Fibroblast of lung (primary cell): ENCODE measurements around the gene WNT3. TPM values are rescaled to one million over a fixed set of nuclear protein-coding genes. Genes with fewer than 3 reads are reported as not detected.

Source experiments
- DNase-seq, 2 donors: peaks; one replicate each; pipeline versions ENCODE4 v3.0.0 to v3.0.0-alpha.2; 2010; ENCODE audit warnings: low read depth in 2 of 2
- H2AFZ ChIP-seq: 2 replicates; pipeline ENCODE4 v1.5.1; 2012; ENCODE audit warnings: low read length, control low read depth, inconsistent platforms
- H3K27ac ChIP-seq: 2 replicates; pipeline ENCODE4 v1.5.1; 2011; ENCODE audit warnings: low read length, control low read depth; ENCODE audit not compliant: insufficient read depth
- H3K27me3 ChIP-seq: 2 replicates; pipeline ENCODE4 v1.5.1; 2011; ENCODE audit warnings: mild to moderate bottlenecking, low read length; ENCODE audit not compliant: control insufficient read depth, insufficient read depth
- H3K36me3 ChIP-seq: 2 replicates; pipeline ENCODE4 v1.5.1; 2011; ENCODE audit warnings: low read length; ENCODE audit not compliant: control insufficient read depth, insufficient read depth
- H3K4me1 ChIP-seq: 2 replicates; pipeline ENCODE4 v1.5.1; 2011; ENCODE audit warnings: low read length; ENCODE audit not compliant: control insufficient read depth, insufficient read depth; ENCODE audit errors: extremely low read depth
- H3K4me2 ChIP-seq: 2 replicates; pipeline ENCODE4 v1.5.1; 2011; ENCODE audit warnings: low read length, control low read depth; ENCODE audit not compliant: insufficient read depth; ENCODE audit errors: extremely low read depth
- H3K4me3 ChIP-seq, 4 experiments: fragments of 200-600 bp in 1 of 4; sonication (generic) in 1 of 4; replicated peaks in 1 of 4; 2 replicates each; pipeline ENCODE4 v1.5.1; 2011 to 2016; ENCODE audit warnings: low read length in 4 of 4, low read depth in 3 of 4, mild to moderate bottlenecking in 3 of 4, control low read depth in 2 of 4, inconsistent platforms in 1 of 4, mixed read lengths in 1 of 4; ENCODE audit not compliant: insufficient read depth in 1 of 4; ENCODE audit errors: control extremely low read depth in 1 of 4
- H3K79me2 ChIP-seq: 2 replicates; pipeline ENCODE4 v1.5.1; 2012; ENCODE audit warnings: mild to moderate bottlenecking, low read length, inconsistent platforms; ENCODE audit not compliant: control insufficient read depth, insufficient read depth
- H3K9ac ChIP-seq: 2 replicates; pipeline ENCODE4 v1.5.1; 2011; ENCODE audit warnings: mild to moderate bottlenecking, low read length, control low read depth; ENCODE audit not compliant: insufficient read depth
- H3K9me3 ChIP-seq: 2 replicates; pipeline ENCODE4 v1.5.1; 2012; ENCODE audit warnings: low read depth, low read length; ENCODE audit not compliant: control insufficient read depth, insufficient read depth
- H4K20me1 ChIP-seq: 2 replicates; pipeline ENCODE4 v1.5.1; 2011; ENCODE audit warnings: low read length; ENCODE audit not compliant: control insufficient read depth, insufficient read depth; ENCODE audit errors: extremely low read depth
- EZH2 ChIP-seq: IDR thresholded peaks from 2 replicates; pipeline ENCODE4 v1.5.1; 2012; ENCODE audit warnings: low read length, control low read depth, mild to moderate bottlenecking; ENCODE audit errors: missing control alignments
- polyA plus RNA-seq, 2 donors: library from polyadenylated mRNA; depleted of rRNA in 1 of 2; stranded (reverse) in 1 of 2; unstranded in 1 of 2; fragments of >200 nt; gene quantifications; 2 replicates each; pipeline ENCODE4 v1.2.1, GENCODE V29; 2011 to 2012; ENCODE audit warnings: missing spikeins in 1 of 2
- total RNA-seq: library from RNA; depleted of rRNA; stranded (reverse); fragments of >200 nt; gene quantifications from 2 replicates; pipeline ENCODE4 v1.2.1, GENCODE V29; 2014
- TF ChIP-seq, protein P1 (sequence below), 2 donors: IDR thresholded peaks in 1 of 2; conservative IDR thresholded peaks in 1 of 2; 1 replicate in 1 of 2; 2 replicates in 1 of 2; pipeline ENCODE4 v1.5.1; 2011 to 2012; ENCODE audit warnings: low read length in 2 of 2, control low read depth in 1 of 2, inconsistent platforms in 1 of 2, low read depth in 1 of 2, mild to moderate bottlenecking in 1 of 2

The WNT3 gene
- total and polyA plus RNA-seq, 2 donors (not counting 1 experiment from before 2014, with no cell fraction given): 1.3 to 1.5 TPM

DNA sequence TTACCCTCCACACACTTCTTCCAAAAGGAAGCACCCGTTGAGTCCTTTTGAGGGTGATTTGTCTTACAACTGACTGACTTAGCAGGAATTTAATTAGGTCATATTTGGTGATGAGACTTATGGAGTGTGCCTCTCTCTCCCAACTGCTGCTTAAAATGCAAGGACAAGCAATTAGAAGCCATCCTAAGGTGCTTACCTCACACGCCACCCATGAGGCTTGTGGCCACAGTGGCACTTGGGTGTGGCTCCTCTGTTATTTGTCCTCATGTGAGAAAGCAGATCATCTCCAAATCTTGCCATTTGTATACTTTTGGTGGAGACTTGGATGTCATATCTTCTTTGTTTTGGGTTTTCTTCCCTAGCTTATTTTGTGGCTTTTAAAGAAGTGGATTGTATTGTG, 61.6 kb downstream of the WNT3 start:
- TF ChIP-seq, protein P1, sequence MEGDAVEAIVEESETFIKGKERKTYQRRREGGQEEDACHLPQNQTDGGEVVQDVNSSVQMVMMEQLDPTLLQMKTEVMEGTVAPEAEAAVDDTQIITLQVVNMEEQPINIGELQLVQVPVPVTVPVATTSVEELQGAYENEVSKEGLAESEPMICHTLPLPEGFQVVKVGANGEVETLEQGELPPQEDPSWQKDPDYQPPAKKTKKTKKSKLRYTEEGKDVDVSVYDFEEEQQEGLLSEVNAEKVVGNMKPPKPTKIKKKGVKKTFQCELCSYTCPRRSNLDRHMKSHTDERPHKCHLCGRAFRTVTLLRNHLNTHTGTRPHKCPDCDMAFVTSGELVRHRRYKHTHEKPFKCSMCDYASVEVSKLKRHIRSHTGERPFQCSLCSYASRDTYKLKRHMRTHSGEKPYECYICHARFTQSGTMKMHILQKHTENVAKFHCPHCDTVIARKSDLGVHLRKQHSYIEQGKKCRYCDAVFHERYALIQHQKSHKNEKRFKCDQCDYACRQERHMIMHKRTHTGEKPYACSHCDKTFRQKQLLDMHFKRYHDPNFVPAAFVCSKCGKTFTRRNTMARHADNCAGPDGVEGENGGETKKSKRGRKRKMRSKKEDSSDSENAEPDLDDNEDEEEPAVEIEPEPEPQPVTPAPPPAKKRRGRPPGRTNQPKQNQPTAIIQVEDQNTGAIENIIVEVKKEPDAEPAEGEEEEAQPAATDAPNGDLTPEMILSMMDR (conservative IDR thresholded peaks at IDR 0.05 in 1 of 2, IDR thresholded peaks at IDR 0.05 in 1 of 2; ENCODE audit: low read depth in 1 of 2, low read length in 2 of 2): no peak
- no peak for TF ChIP-seq EZH2
- Histone ChIP-seq H3K27ac (no peak overlapping the region), H3K9ac (no peak overlapping the region), H3K27me3 (no peaks in the 10 kb centered on the region), H3K4me3 (no peak overlapping the region), H3K9me3 (no peaks in the 10 kb centered on the region), H3K4me2 (no peak overlapping the region), H3K36me3 (no peaks in the 10 kb centered on the region), H2AFZ (no peak overlapping the region), H4K20me1 (no peaks in the 10 kb centered on the region), H3K4me1 (no peaks in the 10 kb centered on the region), H3K79me2 (no peaks in the 10 kb centered on the region)
- no peak for DNase-seq

DNA sequence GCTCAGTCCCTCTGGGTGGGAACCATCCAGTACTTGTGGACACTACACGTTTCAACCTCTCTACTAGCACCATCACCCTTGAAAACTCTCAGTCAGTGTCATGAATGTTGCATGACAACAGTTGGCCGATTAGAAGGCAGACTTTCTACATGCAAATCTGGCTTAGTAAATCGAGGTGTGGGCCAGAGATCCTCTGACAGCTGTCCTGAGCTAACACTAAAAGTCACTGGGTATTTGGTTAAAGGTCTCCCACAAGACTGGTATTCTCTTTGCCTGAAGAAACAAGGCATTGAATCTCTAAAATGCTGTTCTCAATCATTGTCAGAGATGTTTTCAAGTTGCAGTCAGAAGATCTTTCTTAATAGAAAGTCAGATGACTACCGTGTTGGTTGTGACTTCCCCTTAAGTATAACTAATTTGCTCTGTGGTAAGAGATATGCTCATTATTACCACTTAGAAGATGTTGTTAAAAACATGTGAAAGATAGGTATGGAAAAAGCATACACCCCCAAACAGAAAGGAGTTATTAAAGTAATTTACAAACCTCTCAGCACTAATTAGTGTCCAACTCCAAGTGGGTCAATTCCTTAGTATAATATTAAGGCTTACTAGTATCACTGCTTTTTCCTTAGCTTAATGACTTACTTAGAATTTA, 62.3 kb downstream of the WNT3 start:
- H3K4me3 ChIP-seq: no peak overlapping the region
- H3K9ac ChIP-seq: no peak overlapping the region

DNA sequence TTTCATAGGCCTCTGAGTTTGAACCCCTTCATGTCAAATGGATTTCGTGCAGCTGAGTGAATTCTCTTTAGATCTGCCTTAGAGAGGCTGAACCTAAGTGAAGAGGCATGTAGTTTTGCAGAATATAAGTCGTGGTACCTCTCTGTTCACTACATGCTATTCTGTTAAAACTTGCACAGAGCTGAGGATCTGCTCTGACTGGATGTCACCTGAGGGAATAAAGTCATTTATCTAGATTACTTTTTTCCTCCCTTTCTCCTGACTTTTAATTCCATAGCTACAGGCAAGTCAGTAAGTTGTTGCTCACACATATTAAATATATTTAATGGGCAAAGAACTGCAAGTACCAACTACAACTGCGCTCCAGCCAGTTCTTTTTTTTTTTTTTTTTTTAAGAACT, 64.7 kb downstream of the WNT3 start:
- DNase-seq: no peak
- H3K4me1 ChIP-seq: no peaks in the 10 kb centered on the region
- no peak for TF ChIP-seq EZH2
- TF ChIP-seq, protein P1 (conservative IDR thresholded peaks at IDR 0.05 in 1 of 2, IDR thresholded peaks at IDR 0.05 in 1 of 2; ENCODE audit: low read depth in 1 of 2, low read length in 2 of 2): no peak
- H3K27ac ChIP-seq: no peak overlapping the region
- H3K27me3 ChIP-seq: no peaks in the 10 kb centered on the region
- no peak overlapping the region for H2AFZ ChIP-seq
- H3K9ac ChIP-seq: no peak overlapping the region
- no peaks in the 10 kb centered on the region for H3K36me3 ChIP-seq
- no peak overlapping the region for H3K4me2 ChIP-seq
- H3K79me2 ChIP-seq: no peaks in the 10 kb centered on the region
- H4K20me1 ChIP-seq: no peaks in the 10 kb centered on the region
- H3K4me3 ChIP-seq: no peak overlapping the region
- no peaks in the 10 kb centered on the region for H3K9me3 ChIP-seq

More for the DNA sequence above, 62.3 kb downstream of the WNT3 start:
- Histone ChIP-seq H3K27me3 (no peaks in the 10 kb centered on the region), H3K9me3 (no peaks in the 10 kb centered on the region), H3K4me1 (no peaks in the 10 kb centered on the region), H4K20me1 (no peaks in the 10 kb centered on the region), H3K36me3 (no peaks in the 10 kb centered on the region), H2AFZ (no peak overlapping the region), H3K4me2 (no peak overlapping the region), H3K79me2 (no peaks in the 10 kb centered on the region), H3K27ac (no peak overlapping the region)
- TF ChIP-seq, protein P1 (conservative IDR thresholded peaks at IDR 0.05 in 1 of 2, IDR thresholded peaks at IDR 0.05 in 1 of 2; ENCODE audit: low read depth in 1 of 2, low read length in 2 of 2): no peak
- TF ChIP-seq EZH2: no peak
- DNase-seq: no peak
